Left lung (tissue), 10 donors: ENCODE data around the gene COL19A1. TPM values are rescaled to one million over a fixed set of nuclear protein-coding genes. Genes with fewer than 3 reads are reported as not detected.

Experiments used
- ATAC-seq: fragments of 200-7000 bp; cut with Tn5 transposase; one replicate; pipeline ENCODE4 v1.9.1; 2020; ENCODE audit warnings: moderate library complexity
- DNase-seq, 4 donors: peaks; one replicate each; pipeline ENCODE4 v3.0.0-alpha.2; 2013 to 2020
- H3K27ac ChIP-seq, 2 donors: fragments of 200-600 bp; sonication (generic) in 1 of 2; one replicate each; pipeline versions ENCODE4 v1.5.0 to v1.8.0; 2020 to 2021
- H3K27me3 ChIP-seq, 2 donors: fragments of 200-600 bp; sonication (generic) in 1 of 2; one replicate each; pipeline versions ENCODE4 v1.5.0 to v1.8.0; 2020 to 2021
- H3K36me3 ChIP-seq, 2 donors: fragments of 200-600 bp; sonication (generic) in 1 of 2; one replicate each; pipeline versions ENCODE4 v1.5.0 to v1.8.0; 2020 to 2021
- H3K4me1 ChIP-seq, 2 donors: fragments of 200-600 bp; one replicate each; pipeline ENCODE4 v1.8.0; 2021
- H3K4me3 ChIP-seq, 2 donors: fragments of 200-600 bp; sonication (generic) in 1 of 2; one replicate each; pipeline versions ENCODE4 v1.5.0 to v1.8.0; 2020 to 2021; ENCODE audit warnings: mild to moderate bottlenecking in 1 of 2
- H3K9me3 ChIP-seq, 2 donors: fragments of 200-600 bp; sonication (generic) in 1 of 2; one replicate each; pipeline versions ENCODE4 v1.5.0 to v1.8.0; 2020 to 2021
- intact Hi-C, 2 donors: fragments of 100-400 bp; cut with DNase I; formaldehyde crosslinking; loops; one replicate each; pipeline versions ENCODE4 v1.11.2 to v1.14.2; 2022
- polyA plus RNA-seq, 6 donors: library from polyadenylated mRNA; unstranded; fragments of 120-200 nt; gene quantifications; one replicate each; pipeline ENCODE4 v1.2.1, GENCODE V29; 2013; ENCODE audit not compliant: insufficient read length in 6 of 6
- total RNA-seq, 2 donors: library from RNA; stranded (reverse); fragmentation: NEBNext Ultra II Directional; extraction: Animal tissue kit (Norgen Biotek cat#: 25700); gene quantifications; one replicate each; pipeline ENCODE4 v1.2.1, GENCODE V29; 2021
- TF ChIP-seq, protein P1 (sequence below), 2 donors: fragments of 200-600 bp; sonication (generic) in 1 of 2; IDR thresholded peaks; one replicate each; pipeline versions ENCODE4 v1.5.0 to v1.8.0; 2021; ENCODE audit warnings: antibody characterized with exemption in 2 of 2
- donor health status: DM: no; HTN: yes; CAD: no.
- donor health status: DM: no; HTN: no; CAD: no.

The COL19A1 gene
- total and polyA plus RNA-seq, 8 donors = 0.10 to 0.77 (median 0.70) TPM

DNA sequence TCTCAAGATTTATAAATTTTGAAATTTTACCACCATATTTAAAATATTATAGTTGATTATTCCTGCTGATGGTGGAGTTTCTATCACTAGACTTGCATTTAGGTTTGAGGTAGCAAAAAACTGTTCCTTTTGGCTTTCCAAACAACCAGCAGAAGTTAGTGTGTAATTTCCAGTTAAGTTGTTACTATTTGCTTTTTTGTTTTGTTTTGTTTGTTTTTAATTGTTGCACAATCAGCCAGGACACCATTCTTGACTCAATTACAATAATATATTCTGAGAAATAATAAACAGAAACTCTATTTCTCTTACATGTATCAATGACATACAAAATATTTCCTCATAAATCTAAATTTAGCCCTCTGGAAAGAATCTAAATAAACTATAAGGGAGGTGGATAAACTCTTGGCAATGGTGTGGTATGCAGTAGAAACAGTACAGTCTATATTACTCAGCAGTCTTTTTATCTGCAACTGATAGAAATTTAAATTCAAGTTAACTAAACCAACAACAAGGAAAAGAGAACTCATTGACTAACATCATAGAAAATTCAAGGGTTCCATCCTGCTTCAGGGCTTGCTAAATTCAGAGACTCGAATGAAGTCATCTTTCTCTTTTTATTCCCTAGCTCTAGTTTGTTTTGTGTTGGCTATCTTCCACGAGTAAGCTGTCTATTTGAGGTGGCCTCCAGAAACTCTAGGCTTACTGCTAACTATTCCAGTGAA is 19.4 kb upstream of the COL19A1 start:
- intact Hi-C loops = no loop called here
- H3K4me1 ChIP-seq = no peaks in the 10 kb centered on the region
- no peak overlapping the region for H3K27ac ChIP-seq
- peaks cover 0 to 6% of the 10 kb centered on the region in 2 donors for H3K27me3 ChIP-seq
- no peaks in the 10 kb centered on the region for H3K9me3 ChIP-seq
- H3K4me3 ChIP-seq = no peak overlapping the region
- TF ChIP-seq, protein P1, sequence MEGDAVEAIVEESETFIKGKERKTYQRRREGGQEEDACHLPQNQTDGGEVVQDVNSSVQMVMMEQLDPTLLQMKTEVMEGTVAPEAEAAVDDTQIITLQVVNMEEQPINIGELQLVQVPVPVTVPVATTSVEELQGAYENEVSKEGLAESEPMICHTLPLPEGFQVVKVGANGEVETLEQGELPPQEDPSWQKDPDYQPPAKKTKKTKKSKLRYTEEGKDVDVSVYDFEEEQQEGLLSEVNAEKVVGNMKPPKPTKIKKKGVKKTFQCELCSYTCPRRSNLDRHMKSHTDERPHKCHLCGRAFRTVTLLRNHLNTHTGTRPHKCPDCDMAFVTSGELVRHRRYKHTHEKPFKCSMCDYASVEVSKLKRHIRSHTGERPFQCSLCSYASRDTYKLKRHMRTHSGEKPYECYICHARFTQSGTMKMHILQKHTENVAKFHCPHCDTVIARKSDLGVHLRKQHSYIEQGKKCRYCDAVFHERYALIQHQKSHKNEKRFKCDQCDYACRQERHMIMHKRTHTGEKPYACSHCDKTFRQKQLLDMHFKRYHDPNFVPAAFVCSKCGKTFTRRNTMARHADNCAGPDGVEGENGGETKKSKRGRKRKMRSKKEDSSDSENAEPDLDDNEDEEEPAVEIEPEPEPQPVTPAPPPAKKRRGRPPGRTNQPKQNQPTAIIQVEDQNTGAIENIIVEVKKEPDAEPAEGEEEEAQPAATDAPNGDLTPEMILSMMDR (IDR thresholded peaks at IDR 0.05) = no peak
- H3K36me3 ChIP-seq = no peaks in the 10 kb centered on the region
- no peak for ATAC-seq
- DNase-seq = no peak

DNA sequence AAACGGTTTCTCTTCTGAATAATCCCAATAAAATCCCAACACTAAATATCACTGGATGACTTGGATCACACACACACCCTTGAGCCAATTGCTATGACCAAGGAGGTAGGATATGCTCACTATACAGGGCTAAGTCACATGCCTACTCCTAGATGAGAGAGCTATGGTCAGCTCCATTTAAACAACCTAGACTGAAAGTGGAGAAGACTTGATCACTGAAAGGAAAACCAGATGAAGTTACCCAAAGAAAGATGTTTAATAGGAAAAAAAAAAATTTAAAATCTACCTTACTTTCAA is 18.9 kb upstream of the COL19A1 start:
- H3K4me1 ChIP-seq = no peaks in the 10 kb centered on the region

DNA sequence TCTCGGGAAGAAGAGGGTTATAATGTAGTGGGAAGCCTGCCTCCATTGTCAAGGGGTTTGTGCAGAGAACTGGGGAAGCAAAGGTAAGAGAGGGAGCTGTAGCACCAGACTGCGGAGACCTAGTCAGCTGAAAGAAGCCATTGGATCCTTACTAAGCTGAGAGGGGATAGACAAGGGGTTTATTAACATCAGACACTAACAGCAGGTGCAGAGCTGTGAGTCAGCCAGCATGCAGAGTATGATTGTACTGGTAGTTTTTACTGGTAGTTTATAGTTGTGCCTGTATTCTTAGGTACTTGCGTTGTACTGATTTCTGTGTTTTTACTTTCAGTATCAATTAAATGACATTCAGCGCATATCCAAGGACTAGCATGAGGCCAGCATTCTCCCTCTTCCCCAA is 17.8 kb upstream of the COL19A1 start:
- TF ChIP-seq, protein P1 (IDR thresholded peaks at IDR 0.05) = no peak
- H3K36me3 ChIP-seq = no peaks in the 10 kb centered on the region
- DNase-seq (no peak), ATAC-seq (no peak)
- H3K9me3 ChIP-seq = peaks cover 0 to 3% of the 10 kb centered on the region in 2 donors
- H3K4me1 ChIP-seq = no peaks in the 10 kb centered on the region
- H3K4me3 ChIP-seq = no peak overlapping the region
- H3K27me3 ChIP-seq = no peaks in the 10 kb centered on the region
- no peak overlapping the region for H3K27ac ChIP-seq
- intact Hi-C loops = no loop called here

More for the DNA sequence above, 18.9 kb upstream of the COL19A1 start:
- TF ChIP-seq, protein P1 (IDR thresholded peaks at IDR 0.05) = no peak
- Histone ChIP-seq H3K9me3 (peaks cover 0 to 2% of the 10 kb centered on the region in 2 donors), H3K4me3 (no peak overlapping the region), H3K36me3 (no peaks in the 10 kb centered on the region), H3K27ac (no peak overlapping the region), H3K27me3 (peaks cover 0 to 6% of the 10 kb centered on the region in 2 donors)
- DNase-seq (no peak), ATAC-seq (no peak)
- intact Hi-C loops = no loop called here

DNA sequence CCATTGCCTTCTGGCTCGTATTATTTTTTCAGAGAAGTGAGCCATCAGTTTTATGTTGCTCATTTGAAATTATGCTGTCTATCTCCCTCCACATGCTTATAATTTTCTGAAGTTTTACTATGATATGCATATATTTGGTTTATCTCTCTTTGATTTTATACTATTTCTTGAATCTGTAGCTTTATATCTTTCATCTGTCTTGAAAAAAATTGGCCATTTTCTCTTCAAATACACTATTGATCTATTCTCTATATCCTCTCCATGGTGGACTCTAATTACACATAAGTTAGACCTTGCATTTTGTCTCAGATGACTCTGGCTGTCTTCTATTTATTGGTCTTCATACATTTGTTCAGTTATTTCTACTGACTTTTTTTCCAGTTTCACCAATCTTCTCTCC is 13.7 kb upstream of the COL19A1 start:
- Histone ChIP-seq H3K4me3 (no peak overlapping the region), H3K9me3 (peaks cover 0 to 3% of the 10 kb centered on the region in 2 donors), H3K27me3 (no peaks in the 10 kb centered on the region), H3K27ac (no peak overlapping the region), H3K4me1 (no peaks in the 10 kb centered on the region), H3K36me3 (no peaks in the 10 kb centered on the region)
- ATAC-seq (no peak), DNase-seq (no peak)
- intact Hi-C loops = no loop called here
- TF ChIP-seq, protein P1 (IDR thresholded peaks at IDR 0.05) = no peak

DNA sequence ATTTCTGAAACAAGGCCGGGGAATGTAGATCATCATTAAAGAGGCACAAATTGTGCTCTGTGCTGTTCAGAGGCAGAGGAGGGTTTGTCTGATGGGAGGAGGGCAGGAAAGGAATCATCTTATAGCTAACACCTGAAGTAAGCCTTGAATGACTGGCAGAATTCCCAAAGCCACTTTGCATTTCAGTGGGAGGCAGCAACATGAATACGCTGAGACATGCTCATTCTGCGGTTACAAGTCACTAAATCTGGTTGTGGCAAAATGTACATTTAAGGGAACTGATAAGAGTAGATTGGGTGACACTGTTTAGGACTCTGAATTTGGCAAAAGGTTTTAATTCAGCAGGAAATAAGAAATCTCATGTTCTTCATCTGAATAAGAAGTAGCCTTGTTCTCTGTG is 4.4 kb upstream of the COL19A1 start:
- Histone ChIP-seq H3K36me3 (no peaks in the 10 kb centered on the region), H3K4me3 (no peak overlapping the region), H3K27ac (no peak overlapping the region), H3K9me3 (no peaks in the 10 kb centered on the region), H3K4me1 (peaks cover 8 to 10% of the 10 kb centered on the region in 2 donors), H3K27me3 (peaks cover 7 to 37% of the 10 kb centered on the region in 2 donors)
- intact Hi-C loops = no loop called here
- DNase-seq (no peak), ATAC-seq (no peak)
- TF ChIP-seq, protein P1 (IDR thresholded peaks at IDR 0.05) = no peak
